ENCODE results near the gene C2orf68.
A peak's percentile ranks its signal among the peaks of the same experiment; 100 is the strongest.
"Not testable (repeated sequence)": the region's sequence is repeated elsewhere in the genome, so short reads cannot be mapped to it uniquely, and the experiment has no call there.

C2orf68 gene

DNA sequence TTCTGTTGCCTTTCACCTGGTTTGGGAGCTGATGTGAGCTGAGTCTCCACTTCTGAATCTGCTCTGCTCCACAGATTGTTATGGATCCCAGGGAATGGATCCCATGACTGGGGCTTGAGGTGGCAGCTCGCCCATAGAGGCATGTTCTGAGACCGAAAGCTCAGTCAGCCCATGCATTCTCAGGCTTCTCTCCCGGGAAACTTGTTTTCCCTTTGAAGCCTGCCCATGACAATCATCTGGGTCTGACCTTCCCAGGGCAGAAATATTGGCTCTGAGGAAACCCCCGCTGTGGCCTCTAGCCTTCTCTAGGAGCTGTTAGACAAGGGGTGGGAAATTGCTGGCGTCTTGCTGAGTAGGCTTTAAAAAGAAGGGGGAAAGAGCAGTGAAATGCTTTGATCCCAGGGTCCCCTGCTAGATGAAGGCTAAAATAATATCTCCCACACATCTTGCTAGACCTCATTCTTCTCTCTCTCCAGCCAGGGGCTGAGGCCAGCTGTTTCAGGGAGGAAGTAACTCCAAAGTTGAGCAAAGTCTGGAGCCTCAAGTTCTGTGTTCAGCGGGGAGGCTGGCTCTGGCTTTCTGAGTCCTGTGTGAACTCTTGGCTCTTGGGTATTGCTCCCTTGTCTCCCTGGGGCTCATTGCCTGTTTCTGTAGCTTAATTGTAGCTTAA is 32.5 kb downstream of the C2orf68 start:
- no peak for DNase-seq (ENCODE audit: low spot score)

DNA sequence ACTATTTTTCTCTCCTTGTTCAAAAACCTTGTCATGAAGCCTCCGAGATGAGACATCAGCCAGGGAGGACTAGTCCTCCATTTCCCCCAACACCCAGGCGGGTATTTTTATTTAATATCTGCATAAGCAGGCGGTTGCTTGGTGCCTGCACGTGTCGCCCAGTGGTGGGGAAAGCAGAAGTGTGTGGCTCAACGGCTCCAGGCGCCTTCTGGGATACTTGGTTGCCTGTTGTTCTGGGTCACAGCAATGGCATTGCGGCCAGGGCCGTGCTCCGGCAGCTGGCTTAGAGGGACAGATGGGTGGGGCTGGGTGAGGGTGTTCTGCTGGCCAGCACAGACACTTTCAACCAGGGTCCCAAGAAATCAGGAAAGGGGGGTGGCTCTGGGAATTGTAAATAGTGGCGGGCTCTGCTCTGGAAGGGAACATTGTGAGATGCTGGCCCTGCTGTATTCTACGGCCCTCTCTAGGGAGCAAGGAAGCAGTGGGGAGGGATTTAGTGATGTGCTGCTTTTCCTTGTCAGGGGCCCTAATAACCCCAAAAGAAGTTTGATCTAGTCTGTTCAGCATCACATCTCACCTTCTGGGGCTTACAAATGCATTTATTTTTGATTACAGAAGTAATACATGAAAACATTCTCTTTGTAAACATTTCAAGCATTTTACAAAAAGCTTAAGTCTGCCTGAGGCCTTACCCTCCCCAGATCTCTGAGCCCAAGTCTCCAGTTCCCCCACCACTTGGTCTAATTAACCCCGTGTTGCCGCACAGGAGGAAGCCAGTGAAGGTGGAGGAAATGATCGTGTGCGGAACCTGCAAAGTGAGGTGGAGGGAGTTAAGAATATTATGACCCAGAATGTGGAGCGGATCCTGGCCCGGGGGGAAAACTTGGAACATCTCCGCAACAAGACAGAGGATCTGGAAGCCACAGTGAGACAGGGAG is 33.4 kb downstream of the C2orf68 start:
- no peak for DNase-seq (ENCODE audit: low spot score)

DNA sequence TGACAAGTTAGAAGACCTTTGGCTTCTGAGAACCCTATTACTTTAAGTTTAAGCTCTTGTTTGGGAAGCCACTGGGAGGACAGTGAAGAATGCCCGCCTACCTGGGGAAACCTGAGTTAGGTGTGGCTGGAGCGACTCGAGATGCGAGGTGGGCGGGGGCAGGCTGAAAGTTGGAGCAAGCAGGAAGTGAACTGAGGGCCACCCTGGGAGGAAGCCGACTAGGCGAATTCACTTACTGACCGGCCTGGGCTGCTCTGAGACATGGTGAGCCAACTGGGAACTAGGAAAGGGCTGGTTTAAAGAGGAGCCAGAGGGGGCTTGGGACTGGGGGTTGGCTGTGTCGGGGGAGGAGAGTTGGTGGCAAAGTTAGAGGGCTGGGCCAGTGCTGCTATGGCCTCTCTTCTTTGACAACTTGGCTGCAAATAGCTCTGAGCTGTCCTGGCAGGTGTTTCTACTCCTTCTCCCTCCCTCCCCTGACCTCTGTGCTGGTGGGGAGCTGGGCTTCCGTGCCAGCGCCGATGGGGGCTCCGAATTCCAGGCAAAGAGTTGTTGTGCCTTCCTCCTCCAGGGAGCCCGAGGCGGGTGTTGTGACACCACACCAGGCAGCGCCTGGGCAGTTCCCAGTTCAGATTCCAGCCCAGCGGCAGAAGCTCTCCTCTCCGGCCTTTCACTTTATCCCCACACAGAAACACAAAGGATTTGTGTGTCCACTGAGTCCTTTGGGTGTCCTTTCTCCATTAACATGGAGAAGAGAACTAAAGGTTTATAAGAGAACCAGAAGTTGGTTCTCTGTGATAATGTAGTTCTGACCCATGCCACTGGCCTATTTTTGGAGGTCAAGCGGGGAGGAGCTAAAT is 34.3 kb downstream of the C2orf68 start, which contains the start of gene VAMP8:
Gene VAMP8 (plus strand): TSS at position 201 of the 857 bp plus-strand sequence. CDS start 61 bp downstream, at position 262.
- no peak for DNase-seq (ENCODE audit: low spot score)

DNA sequence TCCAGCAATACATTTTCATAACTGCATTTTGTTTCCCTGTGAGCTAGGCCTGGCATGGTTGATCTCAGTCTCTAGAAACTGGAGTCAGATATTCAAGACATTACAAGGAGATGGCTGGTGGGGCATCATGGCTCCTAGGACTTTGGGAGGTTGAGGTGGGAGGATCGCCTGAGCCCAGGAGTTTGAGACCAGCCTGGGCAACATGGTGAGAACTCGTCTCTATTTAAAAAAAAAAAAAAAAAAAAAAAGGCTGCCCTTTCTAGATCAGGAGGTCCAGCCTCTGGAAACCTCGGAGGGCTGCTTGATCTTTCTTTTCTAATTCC is 34.8 kb downstream of the C2orf68 start:
- no peak for DNase-seq (ENCODE audit: low spot score)

DNA sequence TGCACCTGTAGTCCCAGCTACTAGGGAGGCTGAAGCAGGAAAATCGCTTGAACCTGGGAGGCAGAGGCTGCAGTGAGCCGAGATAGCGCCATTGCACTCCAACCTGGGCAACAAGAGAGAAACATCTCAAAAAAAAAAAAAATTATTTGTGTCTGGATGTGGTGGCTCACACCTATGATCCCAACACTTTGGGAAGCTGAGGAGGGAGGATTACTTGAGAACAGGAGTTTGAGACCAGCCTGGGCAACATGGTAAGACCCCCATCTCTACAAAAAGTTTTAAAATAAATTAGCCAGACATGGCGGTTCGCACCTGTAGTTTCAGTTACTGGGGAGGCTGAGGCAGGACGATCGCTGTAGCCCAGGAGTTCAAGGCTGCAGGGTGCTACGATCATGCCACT is 36.1 kb downstream of the C2orf68 start:
- no peak for DNase-seq (ENCODE audit: low spot score)

DNA sequence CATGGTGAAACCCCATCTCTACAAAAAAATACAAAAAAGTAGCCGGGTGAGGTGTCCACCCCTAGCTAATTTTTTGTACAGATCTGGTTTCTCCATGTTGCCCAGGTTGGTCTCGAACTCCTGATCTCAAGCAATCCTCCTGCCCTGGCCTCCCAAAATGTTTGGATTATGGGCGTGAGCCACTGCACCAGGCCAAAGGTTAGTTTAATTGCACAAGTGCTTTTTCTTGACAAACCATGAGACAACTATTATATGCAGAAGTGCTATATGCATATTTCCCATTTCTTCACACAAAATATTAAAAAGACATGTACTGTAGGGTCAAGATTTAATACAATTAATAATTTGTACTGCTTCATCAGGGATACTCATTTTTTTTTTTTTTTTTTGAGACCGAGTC is 45.6 kb downstream of the C2orf68 start:
- no peak for DNase-seq (ENCODE audit: low spot score)

DNA sequence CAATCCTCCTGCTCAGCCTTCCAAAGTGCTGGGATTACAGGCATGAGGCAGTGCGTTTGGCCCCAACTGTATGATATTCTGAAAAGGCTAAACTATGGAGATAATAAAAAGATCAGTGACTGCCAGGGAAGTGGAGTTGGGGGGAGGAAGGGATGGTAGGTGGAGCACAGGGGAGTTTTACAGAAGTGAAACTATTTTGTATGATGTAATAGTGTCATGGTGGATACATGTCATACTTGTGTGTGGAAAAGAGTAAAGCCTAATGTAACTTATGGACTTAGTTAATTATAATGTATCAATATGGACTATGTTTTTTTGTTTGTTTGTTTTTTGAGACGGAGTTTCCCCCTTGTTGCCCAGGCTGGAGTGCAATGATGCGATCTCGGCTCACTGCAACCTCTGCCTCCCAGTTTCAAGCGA is 47.7 kb downstream of the C2orf68 start:
- DNase-seq (ENCODE audit: low spot score), result no peak

DNA sequence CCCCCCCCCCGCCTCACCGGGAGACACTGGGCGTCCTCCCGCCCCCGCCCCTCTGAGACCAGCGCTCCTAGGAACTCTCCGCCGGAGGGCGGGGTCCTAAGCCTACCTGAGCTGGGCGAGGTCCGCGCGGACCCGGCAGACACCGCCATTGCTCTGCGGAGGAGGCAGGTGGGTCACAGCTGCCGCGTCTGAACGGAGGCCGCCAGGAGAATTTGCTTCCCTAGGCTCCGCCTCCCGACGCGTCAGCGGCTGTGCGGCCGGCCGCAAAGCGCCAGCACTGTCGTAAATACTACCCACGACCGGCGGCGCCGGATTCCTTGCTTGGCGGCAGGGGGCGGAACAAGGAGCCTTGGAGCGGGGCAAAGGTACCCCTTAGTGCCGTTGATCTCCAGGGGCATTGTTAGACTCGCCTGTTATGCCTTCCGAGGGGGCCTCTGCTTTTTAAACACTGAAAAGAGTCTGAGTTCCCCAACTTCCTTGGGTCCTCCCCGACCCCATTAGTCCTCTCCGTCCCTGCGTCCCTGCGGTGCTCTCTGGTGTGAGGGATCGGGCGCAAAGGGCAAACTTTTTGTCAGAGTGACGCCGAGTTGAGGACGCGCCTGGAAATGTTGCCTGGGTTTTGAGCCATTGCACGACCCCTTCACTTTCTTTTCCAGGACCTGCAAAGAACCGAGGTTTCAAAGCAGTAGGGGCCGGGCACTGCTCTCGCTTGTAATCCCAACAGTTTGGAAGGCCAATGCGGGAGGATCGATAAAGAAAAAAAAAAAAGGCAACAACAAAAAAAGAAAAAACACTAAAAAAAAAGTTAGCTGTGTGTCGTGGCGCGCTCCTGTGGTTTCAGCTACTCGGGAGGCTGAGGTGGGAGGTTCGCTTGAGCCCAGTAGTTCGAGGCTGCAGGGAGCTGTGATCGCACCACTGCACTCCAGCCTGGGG is 50.3 kb downstream of the C2orf68 start, which contains the start of gene GGCX:
Gene GGCX (minus strand): TSS at position 214 of the 933 bp plus-strand sequence. CDS start 65 bp downstream, at position 149.
- DNase-seq (ENCODE audit: low spot score), result peak; percentile 90

DNA sequence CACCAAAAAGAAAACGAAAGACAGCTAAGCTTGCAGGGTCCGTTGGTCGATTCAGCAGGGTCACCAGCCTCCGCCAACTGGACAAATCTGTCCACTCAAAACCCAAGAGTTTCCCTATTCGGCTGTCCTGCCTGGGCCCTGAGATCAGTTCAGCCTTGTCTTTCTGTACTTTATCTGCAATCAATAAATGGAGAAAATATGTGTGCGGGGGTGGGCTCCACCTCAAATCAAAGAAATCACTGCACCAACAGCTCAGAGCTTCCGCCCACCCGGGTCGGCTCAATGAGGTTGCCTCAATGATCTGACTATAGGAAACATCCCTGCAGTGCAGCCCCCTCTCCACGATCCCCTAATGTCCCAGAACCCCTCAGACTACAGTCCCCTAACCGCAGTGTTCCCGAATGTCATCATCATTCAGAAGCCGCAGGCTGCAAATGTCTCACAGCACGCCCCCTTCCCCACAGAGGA is 51.0 kb downstream of the C2orf68 start:
- no peak for DNase-seq (ENCODE audit: low spot score)

DNA sequence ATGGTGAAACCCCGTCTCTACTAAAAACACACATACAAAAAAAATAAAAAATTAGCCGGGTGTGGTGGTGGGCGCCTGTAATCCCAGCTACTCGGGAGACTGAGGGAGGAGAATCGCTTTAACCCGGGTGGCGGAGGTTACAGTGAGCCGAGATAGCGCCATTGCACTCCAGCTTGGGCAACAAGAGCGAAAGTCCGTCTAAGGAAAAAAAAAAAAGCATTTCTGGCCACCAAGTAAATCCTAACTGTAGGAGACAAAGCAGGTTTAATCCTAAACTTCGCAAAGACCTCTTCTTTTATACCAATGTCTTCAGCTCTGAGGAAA is 51.5 kb downstream of the C2orf68 start:
- DNase-seq (ENCODE audit: low spot score), result not testable (repeated sequence)

DNA sequence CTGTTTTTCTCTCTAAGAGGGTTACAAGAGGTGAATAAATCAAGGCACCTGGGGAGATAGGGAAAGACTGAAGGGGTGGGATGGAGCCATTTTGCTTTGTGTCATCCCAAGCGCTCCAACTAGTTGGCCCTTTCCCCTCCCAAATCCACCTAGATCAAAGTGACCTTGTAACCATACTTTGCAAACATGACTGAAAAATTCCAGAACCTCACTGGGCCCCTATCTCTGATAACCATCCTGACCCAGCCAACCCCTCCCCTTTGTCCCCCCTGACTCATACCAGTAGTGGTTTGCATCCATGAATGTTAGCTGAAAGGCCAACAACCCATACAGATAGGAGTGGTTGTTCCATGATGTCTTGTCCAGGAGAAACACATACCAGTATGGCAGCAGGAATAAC is 53.7 kb downstream of the C2orf68 start:
- no peak for DNase-seq (ENCODE audit: low spot score)

DNA sequence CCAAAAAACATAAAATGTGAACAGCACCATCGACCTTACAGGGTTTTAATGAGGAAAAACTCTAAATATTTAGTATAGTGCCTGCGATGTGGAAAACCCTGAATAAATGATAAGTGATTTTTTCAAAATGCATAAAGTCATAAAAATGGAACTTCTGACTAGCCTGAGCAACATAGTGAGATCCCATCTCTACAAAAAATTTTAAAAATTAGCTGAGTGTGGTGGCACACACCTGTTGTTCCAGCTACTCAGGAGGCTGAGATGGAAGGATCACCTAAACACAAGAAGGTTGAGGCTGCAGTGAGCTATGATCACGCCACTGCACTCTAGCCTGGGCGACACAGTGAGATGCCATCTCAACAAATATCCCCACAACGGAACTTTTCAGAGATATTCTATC is 54.7 kb downstream of the C2orf68 start:
- DNase-seq (ENCODE audit: low spot score), result no peak
